ENCODE measurements around the gene HSD17B2.
"Not testable (repeated sequence)": the region's sequence is repeated elsewhere in the genome, so short reads cannot be mapped to it uniquely, and the experiment has no call there.

The HSD17B2 gene

DNA sequence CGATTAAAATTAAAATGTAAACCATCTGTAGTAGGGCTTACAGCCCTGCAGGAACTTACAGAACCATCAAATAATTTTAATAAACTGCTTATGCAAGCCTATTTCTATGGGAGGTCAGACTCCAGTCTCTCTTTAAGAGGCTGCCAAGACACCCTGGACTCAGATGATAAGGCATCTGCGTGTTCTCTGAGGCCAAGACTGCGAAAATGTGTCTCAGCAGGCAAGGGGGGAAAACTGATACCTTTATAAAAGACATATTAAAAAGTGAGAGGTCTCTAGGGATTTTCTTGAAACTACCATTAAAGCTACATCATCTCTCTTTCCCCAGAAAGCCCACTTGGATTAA is 102.7 kb downstream of the HSD17B2 start:
- no peak for DNase-seq

DNA sequence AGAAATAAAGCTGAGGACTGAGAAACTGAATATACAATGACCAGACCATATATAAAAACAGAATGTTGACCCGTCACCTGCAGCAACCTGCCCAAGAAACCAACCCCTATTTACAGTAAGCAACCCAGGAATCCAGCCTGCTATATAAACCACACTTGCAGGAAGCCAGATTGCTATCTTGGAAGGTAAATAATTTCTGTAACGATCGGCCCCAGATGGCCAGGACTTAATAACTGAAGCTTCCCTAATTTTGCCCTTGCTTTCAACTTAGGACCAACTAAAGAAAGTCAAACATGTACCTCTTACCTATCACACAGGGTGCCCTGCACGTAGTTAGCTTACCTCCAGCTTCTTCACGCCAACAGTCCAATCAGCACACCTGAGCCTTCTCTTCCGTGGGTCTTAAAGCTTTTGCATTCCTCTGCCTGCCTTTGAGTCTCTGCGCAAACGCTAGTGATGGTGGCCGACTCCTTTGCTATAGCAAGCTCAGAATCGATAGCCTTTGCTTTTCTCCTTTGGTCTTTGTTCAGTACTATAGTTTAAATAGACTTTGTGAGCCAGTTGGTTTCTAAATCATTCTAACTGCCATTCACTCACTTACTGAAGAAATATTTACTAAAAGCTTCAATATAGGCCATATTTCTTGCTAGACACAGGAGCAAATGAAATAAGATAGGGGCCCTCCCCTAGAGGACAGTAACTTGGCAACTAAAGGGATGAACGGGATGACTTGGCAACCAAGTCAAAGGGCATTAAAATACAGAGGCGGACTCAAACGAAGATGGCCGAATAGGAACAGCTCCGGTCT is 103.6 kb downstream of the HSD17B2 start:
- DNase-seq: no peak

DNA sequence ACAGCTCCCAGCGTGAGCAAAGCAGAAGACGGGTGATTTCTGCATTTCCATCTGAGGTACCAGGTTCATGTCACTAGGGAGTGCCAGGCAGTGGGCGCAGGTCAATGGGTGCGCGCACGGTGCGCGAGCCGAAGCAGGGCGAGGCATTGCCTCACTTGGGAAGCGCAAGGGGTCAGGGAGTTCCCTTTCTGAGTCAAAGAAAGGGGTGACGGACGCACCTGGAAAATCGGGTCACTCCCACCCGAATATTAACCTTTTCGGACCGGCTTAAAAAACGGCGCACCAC is 104.2 kb downstream of the HSD17B2 start:
- not testable (repeated sequence) for DNase-seq

DNA sequence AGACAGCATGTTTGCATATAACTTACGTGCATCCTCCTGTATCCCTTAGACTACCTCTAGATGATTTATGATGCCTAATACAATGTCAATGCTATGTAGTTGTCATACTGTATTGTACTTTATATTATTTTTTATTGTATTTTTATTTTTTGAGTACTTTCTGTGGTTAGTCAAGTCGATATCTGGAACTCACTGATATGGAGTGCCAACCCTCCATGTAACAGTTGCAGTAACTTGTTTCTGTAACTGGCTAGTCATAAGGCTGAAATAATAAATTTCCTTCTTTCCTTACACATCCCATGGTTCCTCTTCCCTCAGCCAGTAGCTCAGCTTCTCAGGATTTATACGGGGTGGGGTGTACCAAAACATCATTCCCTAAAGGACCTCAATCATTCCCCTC is 111.5 kb downstream of the HSD17B2 start:
- no peak for DNase-seq

DNA sequence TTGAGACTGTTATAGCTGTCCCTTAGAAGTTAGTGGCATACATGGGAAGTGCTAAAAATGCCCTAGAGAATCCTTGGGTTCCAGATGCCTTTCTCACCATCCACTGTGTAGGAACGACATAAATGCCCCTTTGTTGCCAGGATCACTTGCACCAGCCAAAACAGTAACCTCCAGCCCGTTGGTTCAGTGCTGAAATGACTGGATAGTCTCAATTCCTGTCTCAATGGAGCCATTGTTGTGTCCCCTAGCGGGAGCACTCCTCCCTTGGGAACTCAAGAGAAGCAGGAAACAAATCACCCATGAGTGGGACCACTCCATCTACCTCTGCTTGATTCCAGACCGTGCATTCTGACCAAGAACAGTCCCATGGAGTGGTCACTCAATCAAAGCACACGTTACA is 111.9 kb downstream of the HSD17B2 start:
- DNase-seq: no peak

DNA sequence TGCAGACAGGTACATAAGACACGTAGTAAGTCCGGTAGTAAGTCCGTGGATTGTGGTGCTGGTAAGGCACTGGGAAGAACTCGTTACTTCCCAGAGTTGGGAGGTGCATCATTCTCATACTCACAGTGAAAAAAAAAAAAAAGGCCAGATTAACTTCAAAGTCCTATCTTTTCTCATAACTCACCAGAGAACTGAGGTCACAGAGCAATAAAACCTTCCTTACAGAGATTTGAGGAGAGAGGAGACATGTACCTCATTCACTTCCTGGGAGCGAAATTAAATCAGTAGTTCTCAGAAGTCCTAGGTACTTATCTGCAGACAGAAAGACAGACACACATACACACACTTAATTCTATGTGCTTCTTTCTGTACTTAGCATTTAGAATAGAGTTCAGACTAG is 112.5 kb downstream of the HSD17B2 start:
- DNase-seq: no peak
